ENCODE measurements around the gene DMD. TPM values are rescaled to one million over a fixed set of nuclear protein-coding genes. Genes with fewer than 3 reads are reported as not detected.

DMD gene
- polyA plus RNA-seq, 3 donors from 2014 or later, result not detected

DNA sequence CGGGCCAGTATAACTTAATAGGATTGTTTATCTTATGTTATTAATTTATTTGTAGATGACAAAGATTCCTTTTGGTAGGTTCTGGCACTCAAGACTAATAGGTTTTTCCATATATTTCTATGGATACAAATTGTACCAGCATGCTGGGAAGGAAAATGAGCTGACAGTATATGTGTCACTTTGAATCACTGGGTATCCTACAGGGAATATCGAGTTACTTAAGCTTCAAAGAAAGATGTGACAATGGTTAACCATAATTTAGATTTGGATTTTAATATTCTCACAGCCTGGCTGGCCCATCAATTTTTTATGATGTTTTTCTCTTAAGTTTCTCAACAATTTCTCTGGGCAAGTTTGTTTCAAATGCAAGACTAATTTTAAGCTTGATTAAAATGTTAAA lies 1640.7 kb downstream of the DMD start:
- Mint-ChIP-seq H3K9me3 (peaks cover 0 to 3% (median 0%) of the 10 kb centered on the region in 6 donors), H3K4me3 (no peak overlapping the region), H3K27ac (no peak overlapping the region), H3K36me3 (no peaks in the 10 kb centered on the region), H3K27me3 (ENCODE audit: low read depth in 3 of 3) (peaks cover 0 to 4% (median 0%) of the 10 kb centered on the region in 3 donors), H3K4me1 (no peaks in the 10 kb centered on the region)
- DNase-seq, result no peak

DNA sequence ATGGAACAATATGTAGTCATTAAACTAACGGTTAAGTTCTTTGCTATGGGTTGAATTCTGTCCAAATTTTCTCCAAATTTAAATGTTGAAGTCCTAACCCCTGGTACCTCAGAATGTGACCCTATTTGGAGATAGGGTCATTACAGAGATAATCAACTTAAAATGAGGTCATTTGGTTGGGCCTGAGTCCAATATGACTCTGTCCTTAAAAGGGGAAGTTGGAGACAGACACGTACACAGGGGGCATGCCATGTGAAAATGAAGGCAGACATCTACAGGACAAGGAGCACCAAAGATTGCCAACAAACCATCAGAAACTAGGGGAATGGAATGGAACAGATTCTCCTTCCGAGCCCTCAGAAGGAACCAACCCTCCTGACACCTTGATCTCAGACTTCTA lies 1647.6 kb downstream of the DMD start:
- no peak for DNase-seq
- H3K4me3 Mint-ChIP-seq, result no peak overlapping the region
- no peaks in the 10 kb centered on the region for H3K4me1 Mint-ChIP-seq
- H3K27me3 Mint-ChIP-seq (ENCODE audit: low read depth in 3 of 3), result peaks cover 0 to 2% (median 2%) of the 10 kb centered on the region in 3 donors
- H3K36me3 Mint-ChIP-seq, result no peaks in the 10 kb centered on the region
- H3K9me3 Mint-ChIP-seq, result peaks cover 0 to 1% (median 0%) of the 10 kb centered on the region in 6 donors
- no peak overlapping the region for H3K27ac Mint-ChIP-seq

DNA sequence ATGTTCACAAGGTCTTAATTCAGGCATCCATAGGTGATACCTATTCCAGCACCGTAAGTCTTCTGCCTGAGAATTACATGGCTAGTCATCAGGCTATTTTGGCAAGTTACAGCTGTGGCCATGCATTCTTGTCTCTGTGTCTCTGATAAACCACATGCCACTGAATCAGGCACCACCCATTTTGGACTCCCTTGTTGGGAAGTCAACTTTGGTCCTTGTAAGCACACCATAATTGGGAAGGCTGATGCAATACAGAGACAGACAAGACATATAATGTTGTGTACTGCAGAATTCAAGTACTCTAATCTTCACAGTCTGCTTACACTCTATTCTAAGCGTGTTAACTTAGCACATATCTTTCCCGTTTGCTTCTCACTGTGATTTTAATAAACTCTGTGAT lies 1655.8 kb downstream of the DMD start:
- H3K9me3 Mint-ChIP-seq, result peaks cover 0 to 4% (median 0%) of the 10 kb centered on the region in 6 donors
- no peaks in the 10 kb centered on the region for H3K36me3 Mint-ChIP-seq
- H3K27ac Mint-ChIP-seq, result no peak overlapping the region
- no peak overlapping the region for H3K4me3 Mint-ChIP-seq
- H3K4me1 Mint-ChIP-seq, result no peaks in the 10 kb centered on the region
- no peak for DNase-seq
- peaks cover 0 to 1% (median 0%) of the 10 kb centered on the region in 3 donors for H3K27me3 Mint-ChIP-seq (ENCODE audit: low read depth in 3 of 3)

DNA sequence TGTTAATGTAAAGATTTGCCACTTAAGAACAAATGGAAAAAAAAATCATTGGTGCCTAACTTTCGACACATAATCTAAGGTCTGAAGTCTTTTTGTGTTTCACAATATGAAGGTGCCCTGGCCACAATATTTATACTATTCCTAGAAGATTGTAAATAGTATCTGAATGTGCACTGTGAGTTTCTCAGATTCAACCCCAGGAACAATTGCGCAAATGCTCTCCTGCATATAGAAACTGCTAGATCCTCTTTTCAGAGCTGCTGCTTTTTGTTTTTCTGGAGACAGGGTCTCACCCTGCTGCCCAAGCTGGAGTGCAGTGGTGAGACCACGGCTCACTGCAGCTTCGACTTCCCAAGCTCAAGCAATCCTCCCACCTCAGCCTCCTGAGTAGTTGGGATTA lies 1659.4 kb downstream of the DMD start:
- no peaks in the 10 kb centered on the region for H3K4me1 Mint-ChIP-seq
- peaks cover 0 to 3% (median 0%) of the 10 kb centered on the region in 6 donors for H3K9me3 Mint-ChIP-seq
- H3K27me3 Mint-ChIP-seq (ENCODE audit: low read depth in 3 of 3), result peaks cover 0 to 1% (median 0%) of the 10 kb centered on the region in 3 donors
- DNase-seq, result no peak
- no peak overlapping the region for H3K27ac Mint-ChIP-seq
- H3K4me3 Mint-ChIP-seq, result no peak overlapping the region
- H3K36me3 Mint-ChIP-seq, result no peaks in the 10 kb centered on the region

DNA sequence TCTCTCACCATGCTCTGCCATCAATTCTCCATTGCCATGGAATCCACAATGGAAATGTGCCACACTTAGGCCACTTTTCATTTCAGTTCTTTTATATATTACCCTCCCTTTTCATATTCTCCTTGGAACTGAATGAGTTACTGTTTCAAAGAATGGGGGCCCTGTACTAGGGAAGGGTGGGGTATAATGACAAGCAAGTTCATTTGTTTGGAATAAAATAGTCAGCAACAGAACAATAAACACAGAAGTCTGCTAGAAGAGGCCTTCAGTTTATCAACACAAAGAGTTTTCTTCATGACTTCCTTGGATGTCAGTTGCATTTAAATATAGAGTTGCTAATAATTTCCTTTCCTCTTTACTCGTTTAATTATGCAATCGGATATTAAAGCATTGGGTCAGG lies 1661.2 kb downstream of the DMD start:
- H3K27me3 Mint-ChIP-seq (ENCODE audit: low read depth in 3 of 3), result no peaks in the 10 kb centered on the region

DNA sequence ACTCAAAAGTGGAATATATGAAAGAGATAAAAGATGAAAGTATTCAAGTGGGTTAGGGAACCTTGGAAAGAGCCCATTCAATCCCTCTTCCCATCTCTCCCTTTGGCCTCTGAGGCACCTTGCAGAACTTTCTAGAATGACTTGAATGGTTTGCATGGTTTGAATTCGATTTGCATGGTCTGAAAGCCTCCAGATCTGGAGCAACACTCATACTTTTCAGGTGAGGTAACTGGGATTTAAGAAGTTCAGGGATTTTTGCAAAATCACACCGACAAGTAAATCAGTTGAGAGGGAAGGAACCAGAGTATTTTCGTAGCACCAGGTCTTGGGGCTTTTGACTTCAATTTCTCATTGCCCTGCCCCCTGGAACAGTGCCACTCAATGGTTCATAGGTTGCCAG lies 1663.5 kb downstream of the DMD start:
- H3K4me1 Mint-ChIP-seq, result no peaks in the 10 kb centered on the region
- no peaks in the 10 kb centered on the region for H3K27me3 Mint-ChIP-seq (ENCODE audit: low read depth in 3 of 3)
- H3K27ac Mint-ChIP-seq, result no peak overlapping the region
- no peak for DNase-seq
- H3K36me3 Mint-ChIP-seq, result no peaks in the 10 kb centered on the region
- H3K4me3 Mint-ChIP-seq, result no peak overlapping the region
- H3K9me3 Mint-ChIP-seq, result peaks cover 0 to 3% (median 0%) of the 10 kb centered on the region in 6 donors

More for the DNA sequence above, 1661.2 kb downstream of the DMD start:
- no peak overlapping the region for H3K27ac Mint-ChIP-seq
- peaks cover 0 to 3% (median 0%) of the 10 kb centered on the region in 6 donors for H3K9me3 Mint-ChIP-seq
- DNase-seq, result no peak
- H3K4me1 Mint-ChIP-seq, result no peaks in the 10 kb centered on the region
- no peaks in the 10 kb centered on the region for H3K36me3 Mint-ChIP-seq
- no peak overlapping the region for H3K4me3 Mint-ChIP-seq

DNA sequence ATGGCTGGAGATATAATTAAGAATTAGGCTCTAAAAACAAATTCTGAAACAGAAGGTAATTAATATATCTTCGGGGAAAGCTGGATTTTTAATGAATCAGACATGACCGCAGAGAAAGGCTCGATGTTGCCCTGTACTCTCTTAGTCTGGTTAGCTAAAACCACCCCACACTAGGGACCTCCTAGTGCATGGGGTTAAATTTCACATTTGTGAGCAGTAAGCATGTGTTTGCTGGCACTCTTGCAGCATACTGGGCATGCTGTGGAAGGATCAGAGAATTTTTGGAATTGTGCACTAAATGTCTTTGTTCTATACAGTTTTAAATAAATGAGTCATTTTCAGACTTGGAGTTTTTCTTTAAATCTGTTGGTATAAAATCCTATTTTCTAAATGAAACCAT lies 1663.9 kb downstream of the DMD start:
- H3K4me3 Mint-ChIP-seq, result no peak overlapping the region
- H3K27me3 Mint-ChIP-seq (ENCODE audit: low read depth in 3 of 3), result no peaks in the 10 kb centered on the region
- no peaks in the 10 kb centered on the region for H3K4me1 Mint-ChIP-seq
- peaks cover 0 to 4% (median under 1%) of the 10 kb centered on the region in 6 donors for H3K9me3 Mint-ChIP-seq
- no peak overlapping the region for H3K27ac Mint-ChIP-seq
- H3K36me3 Mint-ChIP-seq, result no peaks in the 10 kb centered on the region
- no peak for DNase-seq

DNA sequence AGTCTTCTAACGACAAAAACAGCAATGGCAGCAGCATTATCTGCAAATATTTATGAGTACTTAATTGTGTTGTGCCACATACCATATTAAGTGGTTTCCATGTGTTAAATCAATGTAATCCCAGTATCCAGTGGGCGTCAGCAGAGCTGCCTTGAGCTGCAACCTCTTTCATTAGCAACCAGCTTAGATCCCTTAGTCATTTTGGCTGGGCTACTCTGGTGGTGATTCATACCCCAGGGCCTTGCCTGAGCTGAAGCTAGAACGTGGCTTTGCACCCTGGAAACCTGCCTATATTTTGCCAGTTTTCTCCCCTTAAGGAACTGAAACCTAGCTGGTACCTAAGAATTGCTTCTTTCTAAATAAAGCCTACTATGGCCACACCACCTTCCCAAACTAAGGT lies 1665.2 kb downstream of the DMD start:
- H3K4me1 Mint-ChIP-seq, result no peaks in the 10 kb centered on the region
- H3K36me3 Mint-ChIP-seq, result no peaks in the 10 kb centered on the region
- H3K9me3 Mint-ChIP-seq, result peaks cover 0 to 6% (median under 1%) of the 10 kb centered on the region in 6 donors
- H3K27me3 Mint-ChIP-seq (ENCODE audit: low read depth in 3 of 3), result peaks cover 0 to 1% (median 0%) of the 10 kb centered on the region in 3 donors
- no peak overlapping the region for H3K27ac Mint-ChIP-seq
- H3K4me3 Mint-ChIP-seq, result no peak overlapping the region
- DNase-seq, result no peak

DNA sequence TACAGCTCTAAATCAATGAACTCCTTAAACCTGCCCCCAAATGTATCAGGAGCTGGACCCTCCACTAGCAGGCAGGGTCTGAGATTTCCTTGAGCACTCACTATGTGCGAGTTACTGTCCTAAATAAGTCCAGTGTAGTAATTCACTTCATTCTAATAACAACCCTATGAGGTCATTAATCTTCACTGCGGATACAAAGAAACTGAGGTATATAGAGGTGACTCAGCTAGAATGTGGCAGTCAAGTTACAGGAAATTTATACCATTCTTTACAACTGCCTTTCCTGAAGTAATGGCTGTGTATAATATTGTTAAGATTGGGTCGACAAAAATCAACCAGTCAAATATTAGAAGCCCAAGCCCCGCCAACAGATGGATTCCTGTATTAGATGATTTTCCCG lies 1665.6 kb downstream of the DMD start:
- no peaks in the 10 kb centered on the region for H3K4me1 Mint-ChIP-seq
- H3K36me3 Mint-ChIP-seq, result no peaks in the 10 kb centered on the region
- no peak overlapping the region for H3K27ac Mint-ChIP-seq
- peaks cover 0 to 6% (median under 1%) of the 10 kb centered on the region in 6 donors for H3K9me3 Mint-ChIP-seq
- no peak overlapping the region for H3K4me3 Mint-ChIP-seq
- peaks cover 0 to 1% (median 0%) of the 10 kb centered on the region in 3 donors for H3K27me3 Mint-ChIP-seq (ENCODE audit: low read depth in 3 of 3)
- no peak for DNase-seq

DNA sequence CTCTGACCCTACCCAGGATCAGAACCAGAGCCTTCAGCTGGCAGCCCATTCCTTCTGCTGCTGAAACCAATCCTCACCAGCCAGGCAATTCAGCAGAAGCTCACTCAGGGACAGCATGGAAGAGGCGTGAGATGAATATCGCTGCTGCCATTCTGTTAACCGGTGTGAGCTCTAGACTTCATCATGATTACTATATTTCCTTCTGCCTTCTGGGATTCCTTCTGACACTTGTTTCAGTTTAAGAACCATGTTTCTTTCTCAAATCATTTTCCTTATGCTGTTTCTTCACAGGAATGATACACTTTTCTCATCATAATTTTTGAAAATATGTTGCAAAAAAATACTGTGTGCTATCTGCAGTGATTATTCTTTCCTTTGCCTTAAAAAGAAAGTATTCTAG lies 1666.2 kb downstream of the DMD start:
- H3K4me1 Mint-ChIP-seq, result no peaks in the 10 kb centered on the region

DNA sequence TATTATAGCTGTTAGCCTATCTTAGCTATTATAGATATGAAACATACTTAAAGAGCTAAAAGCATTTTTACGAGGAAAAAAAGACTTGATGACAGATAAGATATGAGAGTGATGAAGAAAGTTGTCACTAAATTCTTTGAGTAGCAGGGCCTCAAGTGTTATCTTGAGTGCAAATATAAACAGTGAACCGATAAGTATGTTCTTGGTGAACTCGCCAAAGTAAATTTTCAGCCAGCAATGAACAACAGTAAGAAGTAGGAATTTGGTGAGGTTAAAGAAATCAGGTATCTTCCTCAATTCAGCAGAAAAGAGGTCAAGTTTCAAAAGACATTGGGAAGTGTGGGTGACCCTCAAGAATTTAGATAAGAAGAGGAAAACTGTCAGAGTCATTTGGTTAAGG lies 1667.7 kb downstream of the DMD start:
- Mint-ChIP-seq H3K36me3 (no peaks in the 10 kb centered on the region), H3K4me3 (no peak overlapping the region), H3K9me3 (peaks cover 0 to 6% (median under 1%) of the 10 kb centered on the region in 6 donors), H3K4me1 (no peaks in the 10 kb centered on the region), H3K27ac (no peak overlapping the region), H3K27me3 (ENCODE audit: low read depth in 3 of 3) (peaks cover 0 to 1% (median 0%) of the 10 kb centered on the region in 3 donors)
- no peak for DNase-seq

More for the DNA sequence above, 1666.2 kb downstream of the DMD start:
- no peak overlapping the region for H3K4me3 Mint-ChIP-seq
- DNase-seq, result no peak
- peaks cover 0 to 6% (median under 1%) of the 10 kb centered on the region in 6 donors for H3K9me3 Mint-ChIP-seq
- no peak overlapping the region for H3K27ac Mint-ChIP-seq
- peaks cover 0 to 1% (median 0%) of the 10 kb centered on the region in 3 donors for H3K27me3 Mint-ChIP-seq (ENCODE audit: low read depth in 3 of 3)
- no peaks in the 10 kb centered on the region for H3K36me3 Mint-ChIP-seq

DNA sequence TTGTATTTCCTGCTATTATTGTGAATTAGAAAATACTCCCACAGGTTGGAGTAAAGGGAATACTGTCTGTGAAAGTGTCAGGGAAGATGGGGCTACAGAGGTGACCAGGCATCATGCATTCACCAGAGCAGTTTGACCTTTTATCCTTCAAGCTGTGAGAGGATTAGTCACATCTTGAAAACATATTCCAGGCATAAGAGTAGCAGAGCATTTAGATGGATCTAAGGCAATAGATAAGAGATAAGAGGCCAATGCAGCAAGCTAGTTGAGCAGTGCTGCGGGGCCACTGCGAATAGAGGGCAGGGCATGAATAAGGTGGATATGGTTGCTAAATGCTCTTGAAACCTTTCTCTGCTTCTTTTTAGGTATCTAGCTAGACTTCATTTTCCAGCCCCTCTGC lies 1668.8 kb downstream of the DMD start:
- no peak overlapping the region for H3K27ac Mint-ChIP-seq
- peaks cover 0 to 6% (median 2%) of the 10 kb centered on the region in 6 donors for H3K9me3 Mint-ChIP-seq
- H3K4me3 Mint-ChIP-seq, result no peak overlapping the region
- H3K36me3 Mint-ChIP-seq, result no peaks in the 10 kb centered on the region
- H3K27me3 Mint-ChIP-seq (ENCODE audit: low read depth in 3 of 3), result peaks cover 0 to 1% (median 0%) of the 10 kb centered on the region in 3 donors
- H3K4me1 Mint-ChIP-seq, result no peaks in the 10 kb centered on the region
- DNase-seq, result no peak

DNA sequence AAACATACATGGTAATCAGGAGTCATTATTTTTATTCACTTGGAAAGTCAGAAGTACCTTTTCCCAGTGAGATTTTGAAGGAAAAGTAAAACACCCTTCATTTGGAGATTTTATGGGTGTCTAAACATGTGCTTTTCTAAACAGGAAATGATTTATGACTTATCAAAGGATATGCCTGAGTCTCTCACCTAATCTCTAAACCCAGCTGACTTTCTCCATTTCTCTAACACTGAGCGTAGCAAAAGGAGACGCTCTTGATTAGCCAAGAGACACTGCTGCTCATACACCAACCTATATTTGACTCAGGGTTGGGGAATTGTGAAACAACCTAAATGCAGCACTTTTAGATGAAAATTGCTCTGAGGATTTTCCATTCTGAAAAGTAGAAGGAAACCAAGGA lies 1671.0 kb downstream of the DMD start:
- Mint-ChIP-seq H3K4me3 (no peak overlapping the region), H3K4me1 (no peaks in the 10 kb centered on the region), H3K9me3 (peaks cover 0 to 6% (median 3%) of the 10 kb centered on the region in 6 donors), H3K27me3 (ENCODE audit: low read depth in 3 of 3) (peaks cover 0 to 3% (median 0%) of the 10 kb centered on the region in 3 donors), H3K27ac (no peak overlapping the region), H3K36me3 (no peaks in the 10 kb centered on the region)
- DNase-seq, result no peak

DNA sequence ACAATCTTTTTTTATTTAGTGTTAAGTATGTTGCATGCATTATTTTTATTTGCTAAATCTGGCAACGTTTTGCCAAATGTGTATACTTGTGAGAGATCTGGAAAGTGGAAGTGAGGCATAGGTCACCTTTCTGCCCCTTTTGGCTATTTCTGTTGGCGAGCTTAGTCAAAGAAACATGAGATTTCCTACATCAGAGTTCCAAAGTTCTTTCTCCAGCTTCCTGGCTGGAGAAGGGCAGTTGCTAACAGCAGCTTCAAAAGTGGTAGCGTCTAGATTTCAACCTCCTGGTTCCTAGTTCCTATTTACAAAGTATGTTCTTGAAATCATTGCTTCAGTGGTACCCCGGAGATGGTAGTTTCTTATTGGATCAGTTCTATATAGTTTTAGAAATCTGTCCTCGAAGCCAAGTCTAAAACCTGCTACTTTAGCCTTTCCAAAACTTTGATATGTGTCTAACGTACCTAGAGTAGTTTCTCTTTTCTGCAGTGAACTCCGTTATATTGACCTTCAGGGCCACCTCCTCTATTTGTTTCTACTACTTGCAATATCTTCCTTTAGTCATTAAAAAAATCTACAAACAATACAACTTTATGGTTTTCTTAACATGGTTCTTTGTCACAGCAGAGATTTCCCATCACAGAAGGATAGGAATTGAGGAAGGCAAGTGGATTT lies 1683.8 kb downstream of the DMD start:
- Mint-ChIP-seq H3K36me3 (no peaks in the 10 kb centered on the region), H3K4me1 (no peaks in the 10 kb centered on the region), H3K4me3 (no peak overlapping the region), H3K27ac (no peak overlapping the region), H3K27me3 (ENCODE audit: low read depth in 3 of 3) (peaks cover 0 to 2% (median 0%) of the 10 kb centered on the region in 3 donors), H3K9me3 (peaks cover 0 to 4% (median 2%) of the 10 kb centered on the region in 6 donors)
- no peak for DNase-seq

All from immature natural killer cell (primary cell).